Natural killer cell (primary cell): ENCODE data around the gene GABRE. TPM values are rescaled to one million over a fixed set of nuclear protein-coding genes. Genes with fewer than 3 reads are reported as not detected.

Experiments
- ATAC-seq, 3 donors: fragments of 150-1000 bp in 2 of 3; fragments of 200-7000 bp in 1 of 3; cut with Tn5 transposase; 1 replicate in 1 of 3; 2 replicates in 2 of 3; pipeline ENCODE4 v1.10.0; 2021; ENCODE audit warnings: mild to moderate bottlenecking in 2 of 3, moderate library complexity in 2 of 3
- DNase-seq, 2 donors: peaks; one replicate each; pipeline versions ENCODE4 v3.0.0 to v3.0.0-alpha.2; 2013 to 2021; ENCODE audit warnings: mixed read lengths in 1 of 2
- H3K27ac ChIP-seq: one replicate; pipeline ENCODE4 v1.5.1; 2013; ENCODE audit warnings: mild to moderate bottlenecking, low read length
- H3K27me3 ChIP-seq: one replicate; pipeline ENCODE4 v1.6.1; 2013; ENCODE audit warnings: low read length; ENCODE audit not compliant: control insufficient read depth, insufficient read depth
- H3K36me3 ChIP-seq: one replicate; pipeline ENCODE4 v1.6.1; 2013; ENCODE audit warnings: low read length; ENCODE audit not compliant: control insufficient read depth, insufficient read depth
- H3K4me1 ChIP-seq: one replicate; pipeline ENCODE4 v1.6.1; 2013; ENCODE audit warnings: low read length; ENCODE audit not compliant: control insufficient read depth, insufficient read depth
- H3K4me3 ChIP-seq: one replicate; pipeline ENCODE4 v1.5.1; 2013; ENCODE audit warnings: low read length
- H3K9me3 ChIP-seq: one replicate; pipeline ENCODE4 v1.6.1; 2013; ENCODE audit warnings: low read length; ENCODE audit not compliant: control insufficient read depth, insufficient read depth
- H3K27ac Mint-ChIP-seq, 2 donors: one replicate each; pipeline ENCODE4 v1.8.0; 2022; ENCODE audit warnings: mild to moderate bottlenecking in 2 of 2, mixed read lengths in 2 of 2, moderate library complexity in 1 of 2
- H3K27me3 Mint-ChIP-seq, 2 donors: one replicate each; pipeline ENCODE4 v1.8.0; 2022; ENCODE audit warnings: low read depth in 2 of 2, mixed read lengths in 2 of 2
- H3K36me3 Mint-ChIP-seq: one replicate; pipeline ENCODE4 v1.8.0; 2022; ENCODE audit warnings: mixed read lengths
- H3K4me1 Mint-ChIP-seq, 2 donors: one replicate each; pipeline ENCODE4 v1.8.0; 2022; ENCODE audit warnings: mixed read lengths in 2 of 2
- H3K4me3 Mint-ChIP-seq: one replicate; pipeline ENCODE4 v1.8.0; 2022; ENCODE audit warnings: mild to moderate bottlenecking, moderate library complexity, mixed read lengths
- H3K9me3 Mint-ChIP-seq, 2 donors: one replicate each; pipeline ENCODE4 v1.8.0; 2022; ENCODE audit warnings: mixed read lengths in 2 of 2
- CTCF ChIP-seq: fragments of 200-600 bp; IDR thresholded peaks from one replicate; pipeline ENCODE4 v1.8.0; 2022; ENCODE audit warnings: antibody characterized with exemption
- WGBS: methylation state at CpG from one replicate; pipeline ENCODE4 v1.1.7; 2013; ENCODE audit warnings: missing lambda C conversion rate; ENCODE audit not compliant: insufficient coverage; 5-methylcytosine and 5-hydroxymethylcytosine counted together
- intact Hi-C: fragments of 100-400 bp; cut with micrococcal nuclease; formaldehyde crosslinking; loops from one replicate; pipeline ENCODE4 v1.14.2; 2022
- total RNA-seq, 4 donors: library from RNA; stranded (reverse); fragments of 120-200 nt in 1 of 4; gene quantifications; one replicate each; pipeline versions ENCODE4 v1.2.3 to v1.2.4, GENCODE V29; 2013 to 2022

Gene GABRE
- total RNA-seq, 3 donors from 2014 or later (not counting 1 experiment from before 2014, with no cell fraction given), result not detected

- Histone ChIP-seq H3K27me3 (no peaks in the 10 kb centered on the region), H3K4me3 (no peak overlapping the region), H3K27ac (no peak overlapping the region), H3K36me3 (no peaks in the 10 kb centered on the region), H3K9me3 (no peaks in the 10 kb centered on the region), H3K4me1 (no peaks in the 10 kb centered on the region)
- Mint-ChIP-seq H3K27me3 (peaks cover 9 to 14% of the 10 kb centered on the region in 2 donors), H3K4me1 (no peaks in the 10 kb centered on the region), H3K36me3 (no peaks in the 10 kb centered on the region), H3K9me3 (no peaks in the 10 kb centered on the region), H3K27ac (no peak overlapping the region), H3K4me3 (no peak overlapping the region)
- 12% methylated on average over 21 of the region's 21 CpGs for WGBS
- ATAC-seq (no peak), DNase-seq (no peak)
- no peak for TF ChIP-seq CTCF
- intact Hi-C loops, result no loop called here
Measured at GRCh38 chrX:151973851-151974335, 583 bp downstream of the GABRE start.

GRCh38 chrX:151973060-151973661, 1.3 kb downstream of the GABRE start:
- Mint-ChIP-seq H3K9me3 (no peaks in the 10 kb centered on the region), H3K4me1 (no peaks in the 10 kb centered on the region), H3K4me3 (no peak overlapping the region), H3K27me3 (peaks cover 9 to 14% of the 10 kb centered on the region in 2 donors), H3K36me3 (no peaks in the 10 kb centered on the region), H3K27ac (no peak overlapping the region)
- Histone ChIP-seq H3K9me3 (no peaks in the 10 kb centered on the region), H3K27ac (no peak overlapping the region), H3K4me3 (no peak overlapping the region), H3K36me3 (no peaks in the 10 kb centered on the region), H3K27me3 (no peaks in the 10 kb centered on the region), H3K4me1 (no peaks in the 10 kb centered on the region)
- WGBS, result 62% methylated on average over 3 of the region's 4 CpGs
- intact Hi-C loops, result no loop called here
- no peak for DNase-seq
- TF ChIP-seq CTCF, result no peak
- no peak for ATAC-seq

GRCh38 chrX:151970661-151971060, 3.8 kb downstream of the GABRE start:
- Histone ChIP-seq H3K4me3 (no peak overlapping the region), H3K4me1 (no peaks in the 10 kb centered on the region), H3K36me3 (no peaks in the 10 kb centered on the region), H3K27me3 (no peaks in the 10 kb centered on the region), H3K27ac (no peak overlapping the region), H3K9me3 (no peaks in the 10 kb centered on the region)
- Mint-ChIP-seq H3K4me1 (no peaks in the 10 kb centered on the region), H3K27me3 (peaks cover 8 to 9% of the 10 kb centered on the region in 2 donors), H3K36me3 (no peaks in the 10 kb centered on the region), H3K4me3 (no peak overlapping the region), H3K9me3 (no peaks in the 10 kb centered on the region), H3K27ac (no peak overlapping the region)
- no peak for TF ChIP-seq CTCF
- WGBS, result 73% methylated on average over 6 of the region's 6 CpGs
- DNase-seq (no peak), ATAC-seq (no peak)
- intact Hi-C loops, result no loop called here

- no peak overlapping the region for H3K27ac Mint-ChIP-seq
- H3K9me3 Mint-ChIP-seq, result no peaks in the 10 kb centered on the region
- DNase-seq (no peak), ATAC-seq (no peak)
- H3K4me3 Mint-ChIP-seq, result no peak overlapping the region
- H3K4me1 Mint-ChIP-seq, result no peaks in the 10 kb centered on the region
- H3K27me3 Mint-ChIP-seq, result peaks cover 8 to 9% of the 10 kb centered on the region in 2 donors
- intact Hi-C loops, result no loop called here
- no peak for TF ChIP-seq CTCF
- no peaks in the 10 kb centered on the region for H3K4me1 ChIP-seq
- no peaks in the 10 kb centered on the region for H3K9me3 ChIP-seq
- no peaks in the 10 kb centered on the region for H3K27me3 ChIP-seq
- no peak overlapping the region for H3K27ac ChIP-seq
- 77% methylated on average over 5 of the region's 7 CpGs for WGBS
- no peaks in the 10 kb centered on the region for H3K36me3 ChIP-seq
- H3K4me3 ChIP-seq, result no peak overlapping the region
- no peaks in the 10 kb centered on the region for H3K36me3 Mint-ChIP-seq
Measured at GRCh38 chrX:151970027-151970426, 4.4 kb downstream of the GABRE start.
